ENCODE results near the gene WDR36.

WDR36 gene

GRCh38 chr5:111092062-111092853, at the start of gene WDR36:
WDR36 (plus strand) TSS chr5:111092348; CDS start chr5:111092457, 109 bp downstream.
- DNase-seq = peak; percentile 91

GRCh38 chr5:111043712-111044506, 48.2 kb upstream of the WDR36 start:
- no peak for DNase-seq

- DNase-seq = no peak
Measured at GRCh38 chr5:111058064-111058463, 34.1 kb upstream of the WDR36 start.

GRCh38 chr5:111060169-111060568, 32.0 kb upstream of the WDR36 start:
- no peak for DNase-seq

GRCh38 chr5:111061618-111062017, 30.5 kb upstream of the WDR36 start:
- DNase-seq = no peak

GRCh38 chr5:111063709-111064322, 28.3 kb upstream of the WDR36 start:
- DNase-seq = no peak

- no peak for DNase-seq
Measured at GRCh38 chr5:111066261-111066938, 25.7 kb upstream of the WDR36 start.

- no peak for DNase-seq
Measured at GRCh38 chr5:111068213-111068612, 23.9 kb upstream of the WDR36 start.

GRCh38 chr5:111069839-111070238, 22.3 kb upstream of the WDR36 start:
- DNase-seq = no peak

GRCh38 chr5:111070272-111071134, 21.6 kb upstream of the WDR36 start:
- peak; percentile 15 for DNase-seq

GRCh38 chr5:111071413-111071812, 20.7 kb upstream of the WDR36 start, which contains the start of gene TSLP:
TSLP (plus strand) TSS chr5:111071713; CDS start chr5:111071891, 178 bp downstream.
- no peak for DNase-seq

- DNase-seq = peak; percentile 53
Measured at GRCh38 chr5:111072949-111073682, 19.0 kb upstream of the WDR36 start.

GRCh38 chr5:111074244-111074643, 17.9 kb upstream of the WDR36 start:
- DNase-seq = no peak

- DNase-seq = no peak
Measured at GRCh38 chr5:111075520-111075919, 16.6 kb upstream of the WDR36 start.

- no peak for DNase-seq
Measured at GRCh38 chr5:111076091-111076490, 16.1 kb upstream of the WDR36 start.

- no peak for DNase-seq
Measured at GRCh38 chr5:111077678-111078077, 14.5 kb upstream of the WDR36 start.

- DNase-seq = no peak
Measured at GRCh38 chr5:111079846-111080245, 12.3 kb upstream of the WDR36 start.

- DNase-seq = no peak
Measured at GRCh38 chr5:111083323-111083722, 8.8 kb upstream of the WDR36 start.

- DNase-seq = no peak
Measured at GRCh38 chr5:111095982-111096381, 3.8 kb downstream of the WDR36 start.

- no peak for DNase-seq
Measured at GRCh38 chr5:111099058-111099778, 7.1 kb downstream of the WDR36 start.
